Breast epithelium (tissue), 4 donors: ENCODE measurements around the gene CNNM3. TPM values are rescaled to one million over a fixed set of nuclear protein-coding genes. Genes with fewer than 3 reads are reported as not detected.

Experiments
- DNase-seq, 2 donors: peaks; one replicate each; pipeline ENCODE4 v3.0.0-alpha.2; 2019; ENCODE audit warnings: low spot score in 2 of 2
- H3K27ac ChIP-seq, 2 donors: fragments of 200-600 bp; sonication (generic) in 1 of 2; one replicate each; pipeline ENCODE4 v1.5.1; 2016 to 2019; ENCODE audit warnings: mild to moderate bottlenecking in 1 of 2
- H3K27me3 ChIP-seq, 2 donors: fragments of 200-600 bp; sonication (generic) in 1 of 2; one replicate each; pipeline versions ENCODE4 v1.5.1 to v1.6.0; 2017 to 2019; ENCODE audit warnings: control low read depth in 1 of 2, mild to moderate bottlenecking in 1 of 2
- H3K36me3 ChIP-seq: fragments of 200-600 bp; one replicate; pipeline ENCODE4 v1.5.1; 2019
- H3K4me1 ChIP-seq, 2 donors: fragments of 200-600 bp; sonication (generic); one replicate each; pipeline ENCODE4 v1.5.1; 2016 to 2019; ENCODE audit warnings: control low read depth in 1 of 2
- H3K4me3 ChIP-seq, 3 donors: fragments of 200-600 bp; sonication (generic); 1 replicate in 2 of 3; 2 replicates in 1 of 3; pipeline ENCODE4 v1.5.1; 2016 to 2019; ENCODE audit warnings: mild to moderate bottlenecking in 3 of 3, moderate library complexity in 2 of 3
- H3K9me3 ChIP-seq, 2 donors: fragments of 200-600 bp; sonication (generic) in 1 of 2; one replicate each; pipeline ENCODE4 v1.5.1; 2016 to 2019; ENCODE audit warnings: control low read depth in 1 of 2
- POLR2A ChIP-seq: fragments of 450-650 bp; IDR thresholded peaks from one replicate; pipeline ENCODE4 v1.6.1; 2016; ENCODE audit warnings: antibody characterized with exemption, mild to moderate bottlenecking, moderate library complexity
- POLR2AphosphoS5 ChIP-seq, 3 donors: sonication (generic); formaldehyde crosslinking; IDR thresholded peaks; one replicate each; pipeline ENCODE4 v1.6.1; 2017; ENCODE audit warnings: antibody characterized with exemption in 3 of 3
- intact Hi-C: fragments of 100-400 bp; cut with DNase I; formaldehyde crosslinking; loops from one replicate; pipeline ENCODE4 v1.15.1; 2023; ENCODE audit warnings: low total_unique reads
- total RNA-seq, 3 donors: library from RNA; depleted of rRNA; stranded (reverse); fragments of >200 nt; gene quantifications; one replicate each; pipeline ENCODE4 v1.1.0, GENCODE V29; 2016
- TF ChIP-seq, protein P1 (sequence below), 3 donors: fragments of 450-650 bp; IDR thresholded peaks; one replicate each; pipeline ENCODE4 v1.5.1; 2016 to 2017; ENCODE audit warnings: antibody characterized with exemption in 3 of 3, mild to moderate bottlenecking in 3 of 3, moderate library complexity in 3 of 3

CNNM3 gene
- total RNA-seq, 3 donors from 2014 or later, result 7.5 to 13.8 (median 11.8) TPM

- Histone ChIP-seq H3K4me1 (no peaks in the 10 kb centered on the region), H3K27me3 (no peaks in the 10 kb centered on the region), H3K4me3 (no peak overlapping the region), H3K9me3 (no peaks in the 10 kb centered on the region), H3K27ac (peak overlapping the region in 1 of 2 donors; percentile 21), H3K36me3 (no peaks in the 10 kb centered on the region)
- TF ChIP-seq POLR2AphosphoS5 (IDR thresholded peaks at IDR 0.05) (no peak), POLR2A (no peak)
- TF ChIP-seq, protein P1, sequence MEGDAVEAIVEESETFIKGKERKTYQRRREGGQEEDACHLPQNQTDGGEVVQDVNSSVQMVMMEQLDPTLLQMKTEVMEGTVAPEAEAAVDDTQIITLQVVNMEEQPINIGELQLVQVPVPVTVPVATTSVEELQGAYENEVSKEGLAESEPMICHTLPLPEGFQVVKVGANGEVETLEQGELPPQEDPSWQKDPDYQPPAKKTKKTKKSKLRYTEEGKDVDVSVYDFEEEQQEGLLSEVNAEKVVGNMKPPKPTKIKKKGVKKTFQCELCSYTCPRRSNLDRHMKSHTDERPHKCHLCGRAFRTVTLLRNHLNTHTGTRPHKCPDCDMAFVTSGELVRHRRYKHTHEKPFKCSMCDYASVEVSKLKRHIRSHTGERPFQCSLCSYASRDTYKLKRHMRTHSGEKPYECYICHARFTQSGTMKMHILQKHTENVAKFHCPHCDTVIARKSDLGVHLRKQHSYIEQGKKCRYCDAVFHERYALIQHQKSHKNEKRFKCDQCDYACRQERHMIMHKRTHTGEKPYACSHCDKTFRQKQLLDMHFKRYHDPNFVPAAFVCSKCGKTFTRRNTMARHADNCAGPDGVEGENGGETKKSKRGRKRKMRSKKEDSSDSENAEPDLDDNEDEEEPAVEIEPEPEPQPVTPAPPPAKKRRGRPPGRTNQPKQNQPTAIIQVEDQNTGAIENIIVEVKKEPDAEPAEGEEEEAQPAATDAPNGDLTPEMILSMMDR (IDR thresholded peaks at IDR 0.05), result no peak
- DNase-seq, result no peak
- intact Hi-C loops, result no loop called here
These were observed 15.7 kb upstream of the CNNM3 start for GRCh38 chr2:96800061-96801004.

- TF ChIP-seq, protein P1 (IDR thresholded peaks at IDR 0.05), result peak; percentile 64 to 94 (median 86)
- TF ChIP-seq POLR2A, result no peak
- intact Hi-C loops, result no loop called here
- H3K4me1 ChIP-seq, result no peaks in the 10 kb centered on the region
- peak; percentile 75 to 83 for DNase-seq
- H3K9me3 ChIP-seq, result no peaks in the 10 kb centered on the region
- H3K36me3 ChIP-seq, result no peaks in the 10 kb centered on the region
- H3K4me3 ChIP-seq, result no peak overlapping the region
- H3K27ac ChIP-seq, result peak overlapping the region in 1 of 2 donors; percentile 21
- H3K27me3 ChIP-seq, result no peaks in the 10 kb centered on the region
These were observed 14.9 kb upstream of the CNNM3 start for GRCh38 chr2:96801005-96801785.

DNA sequence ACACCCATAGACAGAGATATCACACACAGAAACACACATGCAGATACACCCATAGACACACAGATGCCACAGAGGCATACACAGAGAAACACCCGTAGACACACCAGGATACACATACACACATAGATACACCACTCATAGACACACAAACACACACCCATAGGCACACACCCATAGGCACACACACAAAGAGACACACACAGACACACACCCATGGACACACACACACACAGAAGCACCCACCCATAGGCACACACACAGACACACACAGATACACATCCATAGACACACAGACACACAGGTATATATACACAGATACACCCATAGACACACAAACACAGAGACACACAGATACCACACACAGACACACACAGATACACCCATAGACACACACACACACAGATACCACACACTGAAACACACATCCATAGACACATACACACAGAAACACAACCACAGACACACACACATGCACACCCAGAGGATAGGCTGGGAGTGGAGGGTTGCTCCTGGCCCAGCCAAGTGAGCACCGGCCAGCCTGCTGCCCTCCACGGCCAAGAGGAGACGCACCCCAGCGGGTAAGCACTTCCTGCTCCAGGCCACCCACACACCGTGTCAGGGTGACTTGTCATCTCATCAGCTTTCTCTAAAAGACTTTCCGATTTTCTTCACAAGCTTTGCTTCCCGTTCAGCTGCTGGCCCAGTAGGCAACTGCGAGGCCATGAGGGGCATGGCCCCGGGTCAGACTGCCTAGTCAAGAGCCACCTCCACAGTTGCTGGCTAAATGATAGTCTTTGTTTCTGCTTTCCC is 14.1 kb upstream of the CNNM3 start:
- no peaks in the 10 kb centered on the region for H3K4me1 ChIP-seq
- TF ChIP-seq, protein P1 (IDR thresholded peaks at IDR 0.05), result no peak
- no peak for TF ChIP-seq POLR2A
- TF ChIP-seq POLR2AphosphoS5 (IDR thresholded peaks at IDR 0.05), result no peak
- intact Hi-C loops, result no loop called here
- no peak overlapping the region for H3K4me3 ChIP-seq
- no peaks in the 10 kb centered on the region for H3K27me3 ChIP-seq
- H3K27ac ChIP-seq, result peak overlapping the region in 1 of 2 donors; percentile 7
- no peaks in the 10 kb centered on the region for H3K9me3 ChIP-seq
- DNase-seq, result no peak
- no peaks in the 10 kb centered on the region for H3K36me3 ChIP-seq

GRCh38 chr2:96802721-96803120 is 13.3 kb upstream of the CNNM3 start:
- Histone ChIP-seq H3K36me3 (no peaks in the 10 kb centered on the region), H3K27ac (no peak overlapping the region), H3K9me3 (no peaks in the 10 kb centered on the region), H3K27me3 (no peaks in the 10 kb centered on the region), H3K4me3 (no peak overlapping the region), H3K4me1 (no peaks in the 10 kb centered on the region)
- TF ChIP-seq POLR2AphosphoS5 (IDR thresholded peaks at IDR 0.05) (no peak), POLR2A (no peak)
- TF ChIP-seq, protein P1 (IDR thresholded peaks at IDR 0.05), result no peak
- intact Hi-C loops, result no loop called here
- DNase-seq, result no peak
